WI38 (cell line): ENCODE measurements around the gene ADAM23.

ENCODE experiments used
- H3K4me3 ChIP-seq: 2 replicates; pipeline ENCODE4 v1.5.1; 2011; ENCODE audit warnings: low read depth, mild to moderate bottlenecking, control low read depth, low read length
- CTCF ChIP-seq: IDR thresholded peaks from 2 replicates; pipeline ENCODE4 v1.5.1; 2012; ENCODE audit warnings: low read depth, mild to moderate bottlenecking, control low read depth, low read length

The ADAM23 gene

GRCh38 chr2:206573793-206574192, 130.5 kb downstream of the ADAM23 start:
- TF ChIP-seq CTCF: no peak
- no peak overlapping the region for H3K4me3 ChIP-seq

GRCh38 chr2:206584323-206585116, 141.2 kb downstream of the ADAM23 start:
- H3K4me3 ChIP-seq: no peak overlapping the region
- TF ChIP-seq CTCF: no peak

- no peak for TF ChIP-seq CTCF
- H3K4me3 ChIP-seq: no peak overlapping the region
These were observed 142.0 kb downstream of the ADAM23 start for GRCh38 chr2:206585335-206585734.

- no peak overlapping the region for H3K4me3 ChIP-seq
These were observed 143.3 kb downstream of the ADAM23 start for GRCh38 chr2:206586609-206587008.

GRCh38 chr2:206597717-206598218, 154.4 kb downstream of the ADAM23 start:
- no peak for TF ChIP-seq CTCF
- H3K4me3 ChIP-seq: no peak overlapping the region

More at GRCh38 chr2:206586609-206587008, 143.3 kb downstream of the ADAM23 start:
- TF ChIP-seq CTCF: no peak

- no peak for TF ChIP-seq CTCF
These were observed 159.9 kb downstream of the ADAM23 start for GRCh38 chr2:206603243-206603642.

GRCh38 chr2:206610451-206610850, 167.1 kb downstream of the ADAM23 start:
- no peak overlapping the region for H3K4me3 ChIP-seq
- TF ChIP-seq CTCF: no peak

More at GRCh38 chr2:206603243-206603642, 159.9 kb downstream of the ADAM23 start:
- no peak overlapping the region for H3K4me3 ChIP-seq
